SK-N-SH (cell line): Measurements from ENCODE around the gene PEDS1.

Source experiments
- EZH2phosphoT487 ChIP-seq: fragments of 200-600 bp; sonication (generic); IDR thresholded peaks from 2 replicates; pipeline ENCODE4 v1.6.1; 2017; ENCODE audit warnings: low read depth, mixed run types, mild to moderate bottlenecking, antibody characterized with exemption, moderate library complexity, borderline replicate concordance
- MAX ChIP-seq: IDR thresholded peaks from 2 replicates; pipeline ENCODE4 v1.4.0; 2012; ENCODE audit warnings: low read depth
- TF ChIP-seq, protein P1 (sequence below): fragments of 200-600 bp; sonication (generic); IDR thresholded peaks from 2 replicates; pipeline ENCODE4 v1.6.1; 2017; ENCODE audit warnings: antibody characterized with exemption, mild to moderate bottlenecking, moderate library complexity
- TF ChIP-seq, protein P2 (sequence below): IDR thresholded peaks from 2 replicates; pipeline ENCODE4 v1.6.1; 2012; ENCODE audit warnings: mild to moderate bottlenecking, low read depth, low read length, moderate library complexity

DNA sequence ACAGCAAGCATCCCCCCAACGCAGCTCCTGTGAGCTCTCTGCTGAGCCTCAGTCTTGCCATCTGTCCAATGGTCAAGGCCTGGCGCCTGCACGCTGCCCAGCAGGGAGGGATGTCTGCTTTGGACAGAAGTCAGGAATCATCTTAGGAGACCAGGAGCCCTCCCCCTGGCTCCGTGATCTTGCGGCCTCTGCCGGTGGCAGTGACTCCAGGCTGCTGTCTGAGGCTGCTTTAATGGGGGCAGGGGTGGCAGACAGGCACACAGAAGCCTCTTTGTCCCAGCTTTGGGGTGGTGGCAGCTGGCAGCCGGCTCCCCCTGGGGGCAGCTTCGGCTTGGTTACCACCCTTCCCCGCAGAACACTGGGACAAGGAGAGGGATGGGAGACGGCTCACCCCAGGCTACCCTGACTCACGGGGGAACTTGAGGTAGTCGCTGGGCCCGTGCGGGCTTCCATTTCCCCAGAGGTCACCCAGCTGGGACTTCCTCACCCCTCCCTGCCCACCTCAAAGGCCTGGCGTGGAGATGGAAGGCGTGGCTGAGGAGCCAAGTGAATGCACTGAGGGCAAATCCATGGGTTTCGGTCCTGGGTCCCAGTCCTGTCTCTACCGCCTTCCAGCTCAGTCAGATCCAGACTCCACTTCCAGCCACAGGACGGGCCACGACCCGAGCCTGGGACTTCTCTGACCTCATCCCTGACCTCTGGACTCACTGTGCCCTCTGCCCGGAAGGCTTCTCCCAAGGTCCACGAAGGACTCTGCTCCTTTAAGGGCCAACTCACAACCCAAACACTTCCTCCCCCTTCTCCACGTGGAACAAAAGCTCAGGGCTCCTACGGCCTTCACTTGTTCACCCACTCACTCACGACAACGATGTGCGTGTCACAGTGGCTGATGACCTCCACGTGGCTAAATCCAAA is 14.8 kb downstream of the PEDS1 start:
- TF ChIP-seq EZH2phosphoT487, result no peak
- TF ChIP-seq MAX, result no peak
- TF ChIP-seq, protein P1, sequence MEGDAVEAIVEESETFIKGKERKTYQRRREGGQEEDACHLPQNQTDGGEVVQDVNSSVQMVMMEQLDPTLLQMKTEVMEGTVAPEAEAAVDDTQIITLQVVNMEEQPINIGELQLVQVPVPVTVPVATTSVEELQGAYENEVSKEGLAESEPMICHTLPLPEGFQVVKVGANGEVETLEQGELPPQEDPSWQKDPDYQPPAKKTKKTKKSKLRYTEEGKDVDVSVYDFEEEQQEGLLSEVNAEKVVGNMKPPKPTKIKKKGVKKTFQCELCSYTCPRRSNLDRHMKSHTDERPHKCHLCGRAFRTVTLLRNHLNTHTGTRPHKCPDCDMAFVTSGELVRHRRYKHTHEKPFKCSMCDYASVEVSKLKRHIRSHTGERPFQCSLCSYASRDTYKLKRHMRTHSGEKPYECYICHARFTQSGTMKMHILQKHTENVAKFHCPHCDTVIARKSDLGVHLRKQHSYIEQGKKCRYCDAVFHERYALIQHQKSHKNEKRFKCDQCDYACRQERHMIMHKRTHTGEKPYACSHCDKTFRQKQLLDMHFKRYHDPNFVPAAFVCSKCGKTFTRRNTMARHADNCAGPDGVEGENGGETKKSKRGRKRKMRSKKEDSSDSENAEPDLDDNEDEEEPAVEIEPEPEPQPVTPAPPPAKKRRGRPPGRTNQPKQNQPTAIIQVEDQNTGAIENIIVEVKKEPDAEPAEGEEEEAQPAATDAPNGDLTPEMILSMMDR, result no peak; the same call in 1 of the 2 replicates
- TF ChIP-seq, protein P2, sequence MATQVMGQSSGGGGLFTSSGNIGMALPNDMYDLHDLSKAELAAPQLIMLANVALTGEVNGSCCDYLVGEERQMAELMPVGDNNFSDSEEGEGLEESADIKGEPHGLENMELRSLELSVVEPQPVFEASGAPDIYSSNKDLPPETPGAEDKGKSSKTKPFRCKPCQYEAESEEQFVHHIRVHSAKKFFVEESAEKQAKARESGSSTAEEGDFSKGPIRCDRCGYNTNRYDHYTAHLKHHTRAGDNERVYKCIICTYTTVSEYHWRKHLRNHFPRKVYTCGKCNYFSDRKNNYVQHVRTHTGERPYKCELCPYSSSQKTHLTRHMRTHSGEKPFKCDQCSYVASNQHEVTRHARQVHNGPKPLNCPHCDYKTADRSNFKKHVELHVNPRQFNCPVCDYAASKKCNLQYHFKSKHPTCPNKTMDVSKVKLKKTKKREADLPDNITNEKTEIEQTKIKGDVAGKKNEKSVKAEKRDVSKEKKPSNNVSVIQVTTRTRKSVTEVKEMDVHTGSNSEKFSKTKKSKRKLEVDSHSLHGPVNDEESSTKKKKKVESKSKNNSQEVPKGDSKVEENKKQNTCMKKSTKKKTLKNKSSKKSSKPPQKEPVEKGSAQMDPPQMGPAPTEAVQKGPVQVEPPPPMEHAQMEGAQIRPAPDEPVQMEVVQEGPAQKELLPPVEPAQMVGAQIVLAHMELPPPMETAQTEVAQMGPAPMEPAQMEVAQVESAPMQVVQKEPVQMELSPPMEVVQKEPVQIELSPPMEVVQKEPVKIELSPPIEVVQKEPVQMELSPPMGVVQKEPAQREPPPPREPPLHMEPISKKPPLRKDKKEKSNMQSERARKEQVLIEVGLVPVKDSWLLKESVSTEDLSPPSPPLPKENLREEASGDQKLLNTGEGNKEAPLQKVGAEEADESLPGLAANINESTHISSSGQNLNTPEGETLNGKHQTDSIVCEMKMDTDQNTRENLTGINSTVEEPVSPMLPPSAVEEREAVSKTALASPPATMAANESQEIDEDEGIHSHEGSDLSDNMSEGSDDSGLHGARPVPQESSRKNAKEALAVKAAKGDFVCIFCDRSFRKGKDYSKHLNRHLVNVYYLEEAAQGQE, result no peak
